DOHH2 (cell line): ENCODE measurements around the gene AKAP13.
"Not testable (repeated sequence)": the region's sequence is repeated elsewhere in the genome, so short reads cannot be mapped to it uniquely, and the experiment has no call there.

Experiments used
- H3F3A ChIP-seq: fragments of 200-600 bp; sonication (generic), shearing (Covaris generic); 2 replicates; pipeline ENCODE4 v1.6.0; 2016; ENCODE audit warnings: antibody characterized with exemption, mild to moderate bottlenecking; ENCODE audit not compliant: control insufficient read depth, insufficient read depth
- H3K27ac ChIP-seq: fragments of 200-600 bp; sonication (generic); 2 replicates; pipeline ENCODE4 v1.5.1; 2014; ENCODE audit warnings: low read depth, mild to moderate bottlenecking, low read length, moderate library complexity
- H3K27me3 ChIP-seq: fragments of 200-600 bp; sonication (generic); 2 replicates; pipeline ENCODE4 v1.6.1; 2014; ENCODE audit warnings: mild to moderate bottlenecking, low read length, mixed read lengths; ENCODE audit not compliant: control insufficient read depth
- H3K36me3 ChIP-seq: fragments of 200-600 bp; sonication (generic); 2 replicates; pipeline ENCODE4 v1.6.1; 2014; ENCODE audit warnings: mild to moderate bottlenecking, low read length, moderate library complexity, mixed read lengths; ENCODE audit not compliant: control insufficient read depth
- H3K4me1 ChIP-seq: fragments of 200-600 bp; sonication (generic); 2 replicates; pipeline ENCODE4 v1.6.1; 2014; ENCODE audit warnings: mild to moderate bottlenecking, low read length, mixed read lengths; ENCODE audit not compliant: control insufficient read depth
- H3K4me2 ChIP-seq: fragments of 200-600 bp; sonication (generic); 2 replicates; pipeline ENCODE4 v1.6.0; 2014; ENCODE audit warnings: mild to moderate bottlenecking, low read length, moderate library complexity
- H3K4me3 ChIP-seq: fragments of 200-600 bp; sonication (generic); 2 replicates; pipeline ENCODE4 v1.5.1; 2014; ENCODE audit warnings: mild to moderate bottlenecking, low read length, mixed read lengths
- H3K79me2 ChIP-seq: fragments of 200-600 bp; sonication (generic); 2 replicates; pipeline ENCODE4 v1.6.1; 2014; ENCODE audit warnings: mild to moderate bottlenecking, low read length, mixed read lengths; ENCODE audit not compliant: control insufficient read depth
- H3K9me2 ChIP-seq: fragments of 200-600 bp; sonication (generic); replicated peaks from 2 replicates; pipeline ENCODE4 v1.6.1; 2014; ENCODE audit warnings: mild to moderate bottlenecking, low read length, mixed read lengths; ENCODE audit not compliant: control insufficient read depth
- H3K9me3 ChIP-seq: fragments of 200-600 bp; sonication (generic); 2 replicates; pipeline ENCODE4 v1.6.1; 2014; ENCODE audit warnings: antibody characterized with exemption, low read length, mixed read lengths; ENCODE audit not compliant: control insufficient read depth, insufficient read depth
- H4K20me1 ChIP-seq: fragments of 200-600 bp; sonication (generic); 2 replicates; pipeline ENCODE4 v1.6.0; 2014; ENCODE audit warnings: low read depth, mild to moderate bottlenecking, antibody characterized with exemption, low read length, moderate library complexity; ENCODE audit not compliant: control insufficient read depth, insufficient read depth
- CTCF ChIP-seq: fragments of 200-600 bp; sonication (generic); IDR thresholded peaks from one replicate; pipeline ENCODE4 v1.5.1; 2014; ENCODE audit warnings: antibody characterized with exemption, mild to moderate bottlenecking, low read depth, low read length; ENCODE audit not compliant: poor library complexity, severe bottlenecking
- EZH2phosphoT487 ChIP-seq: fragments of 200-600 bp; sonication (generic); IDR thresholded peaks from 2 replicates; pipeline ENCODE4 v1.6.1; 2017; ENCODE audit warnings: borderline replicate concordance, mild to moderate bottlenecking, antibody characterized with exemption, low read length, moderate library complexity, mixed read lengths

The AKAP13 gene

GRCh38 chr15:85340852-85341251 lies 39.6 kb upstream of the AKAP13 start:
- Histone ChIP-seq H3K9me2 (no peaks in the 10 kb centered on the region), H4K20me1 (no peaks in the 10 kb centered on the region), H3K36me3 (no peaks in the 10 kb centered on the region), H3F3A (no peaks in the 10 kb centered on the region), H3K27me3 (no peaks in the 10 kb centered on the region), H3K27ac (no peak overlapping the region), H3K4me1 (no peaks in the 10 kb centered on the region; the same call in 1 of the 2 replicates), H3K4me3 (no peak overlapping the region), H3K4me2 (no peak overlapping the region), H3K79me2 (no peaks in the 10 kb centered on the region), H3K9me3 (no peaks in the 10 kb centered on the region)
- TF ChIP-seq EZH2phosphoT487 (no peak), CTCF (no peak)

- not testable (repeated sequence) for H3F3A ChIP-seq, H4K20me1 ChIP-seq, H3K4me3 ChIP-seq, H3K27ac ChIP-seq, H3K9me2 ChIP-seq, H3K9me3 ChIP-seq, H3K4me1 ChIP-seq, H3K79me2 ChIP-seq, H3K27me3 ChIP-seq, H3K36me3 ChIP-seq, H3K4me2 ChIP-seq
Observed at GRCh38 chr15:85342163-85342562, 38.2 kb upstream of the AKAP13 start.

GRCh38 chr15:85343443-85343842 lies 37.0 kb upstream of the AKAP13 start:
- H3K9me2 ChIP-seq, H3K27me3 ChIP-seq, H3K4me1 ChIP-seq, H3F3A ChIP-seq, H4K20me1 ChIP-seq, H3K79me2 ChIP-seq, H3K4me2 ChIP-seq, H3K27ac ChIP-seq, H3K36me3 ChIP-seq, H3K9me3 ChIP-seq, H3K4me3 ChIP-seq: not testable (repeated sequence)

GRCh38 chr15:85344241-85344640 lies 36.2 kb upstream of the AKAP13 start:
- not testable (repeated sequence) for H3K9me3 ChIP-seq, H3K4me2 ChIP-seq, H3K27me3 ChIP-seq, H3K36me3 ChIP-seq, H3K27ac ChIP-seq, H3K79me2 ChIP-seq, H4K20me1 ChIP-seq, H3K4me1 ChIP-seq, H3K4me3 ChIP-seq, H3K9me2 ChIP-seq, H3F3A ChIP-seq

- not testable (repeated sequence) for H3K9me3 ChIP-seq, H3K4me2 ChIP-seq, H3K27ac ChIP-seq, H3K9me2 ChIP-seq, H3K4me3 ChIP-seq, H3K27me3 ChIP-seq, H3K79me2 ChIP-seq, H3F3A ChIP-seq, H3K36me3 ChIP-seq, H4K20me1 ChIP-seq, H3K4me1 ChIP-seq
Observed at GRCh38 chr15:85344653-85345114, 35.7 kb upstream of the AKAP13 start.

- H3F3A ChIP-seq, H3K79me2 ChIP-seq, H3K4me1 ChIP-seq, H3K27me3 ChIP-seq, H4K20me1 ChIP-seq, H3K4me3 ChIP-seq, H3K9me3 ChIP-seq, H3K9me2 ChIP-seq, H3K36me3 ChIP-seq, H3K27ac ChIP-seq, H3K4me2 ChIP-seq: not testable (repeated sequence)
Observed at GRCh38 chr15:85345196-85345918, 35.0 kb upstream of the AKAP13 start.

GRCh38 chr15:85346462-85347084 lies 33.8 kb upstream of the AKAP13 start:
- not testable (repeated sequence) for H3K9me2 ChIP-seq, H3K9me3 ChIP-seq, H3K79me2 ChIP-seq, H3K4me1 ChIP-seq, H3K4me3 ChIP-seq, H3K27me3 ChIP-seq, H4K20me1 ChIP-seq, H3F3A ChIP-seq, H3K4me2 ChIP-seq, H3K36me3 ChIP-seq, H3K27ac ChIP-seq
